OCI-LY3 (cell line): ENCODE measurements around the gene MRPL55.
A peak's percentile ranks its signal among the peaks of the same experiment; 100 is the strongest.

Experiments used
- H2AFZ ChIP-seq: fragments of 200-600, 300-600 bp; shearing (Covaris generic); 2 replicates; pipeline ENCODE4 v1.6.0; 2014; ENCODE audit warnings: antibody characterized with exemption, low read depth, low read length
- H3K27ac ChIP-seq: fragments of 200-600, 300-600 bp; sonication (generic); 2 replicates; pipeline ENCODE4 v1.5.1; 2014; ENCODE audit warnings: mild to moderate bottlenecking, low read length, moderate library complexity, mixed read lengths
- H3K27me3 ChIP-seq: fragments of 200-600, 300-600 bp; sonication (generic); 2 replicates; pipeline ENCODE4 v1.6.1; 2014; ENCODE audit warnings: low read depth, low read length, mixed read lengths
- H3K36me3 ChIP-seq: fragments of 200-600, 300-600 bp; sonication (generic); replicated peaks from 2 replicates; pipeline ENCODE3; 2014; ENCODE audit warnings: low read depth, low read length, mixed read lengths
- H3K4me1 ChIP-seq: fragments of 300-600, 200-600 bp; sonication (generic); 2 replicates; pipeline ENCODE4 v1.6.1; 2014; ENCODE audit warnings: low read length, mixed read lengths
- H3K4me2 ChIP-seq: fragments of 200-600, 300-600 bp; sonication (generic); 2 replicates; pipeline ENCODE4 v1.6.1; 2014; ENCODE audit warnings: low read length, mixed read lengths
- H3K4me3 ChIP-seq: fragments of 300-600, 200-600 bp; sonication (generic); 2 replicates; pipeline ENCODE4 v1.5.1; 2014; ENCODE audit warnings: antibody characterized with exemption, mild to moderate bottlenecking, low read length, moderate library complexity
- H3K79me2 ChIP-seq: fragments of 300-600, 200-600 bp; shearing (Covaris generic); 2 replicates; pipeline ENCODE4 v1.6.1; 2014; ENCODE audit warnings: mild to moderate bottlenecking, low read length, mixed read lengths
- H3K9ac ChIP-seq: fragments of 300-600, 200-600 bp; shearing (Covaris generic); 2 replicates; pipeline ENCODE4 v1.6.0; 2014; ENCODE audit warnings: mild to moderate bottlenecking, low read length, moderate library complexity
- H3K9me3 ChIP-seq: fragments of 200-600, 300-600 bp; shearing (Covaris generic); 2 replicates; pipeline ENCODE4 v1.6.1; 2014; ENCODE audit warnings: low read length, mixed read lengths; ENCODE audit not compliant: insufficient read depth
- H4K20me1 ChIP-seq: fragments of 200-600, 300-600 bp; sonication (generic); 2 replicates; pipeline ENCODE4 v1.6.1; 2016; ENCODE audit warnings: low read length, mixed read lengths; ENCODE audit not compliant: insufficient read depth
- EZH2phosphoT487 ChIP-seq: fragments of 200-600 bp; shearing (Covaris generic); IDR thresholded peaks from 2 replicates; pipeline ENCODE4 v1.6.1; 2018; ENCODE audit warnings: antibody characterized with exemption, mixed run types, low read depth
- TF ChIP-seq, protein P1 (sequence below): fragments of 200-600, 300-600 bp; sonication (generic); IDR thresholded peaks from 2 replicates; pipeline ENCODE4 v1.5.1; 2014; ENCODE audit warnings: antibody characterized with exemption, low read length, low read depth

Gene MRPL55

DNA sequence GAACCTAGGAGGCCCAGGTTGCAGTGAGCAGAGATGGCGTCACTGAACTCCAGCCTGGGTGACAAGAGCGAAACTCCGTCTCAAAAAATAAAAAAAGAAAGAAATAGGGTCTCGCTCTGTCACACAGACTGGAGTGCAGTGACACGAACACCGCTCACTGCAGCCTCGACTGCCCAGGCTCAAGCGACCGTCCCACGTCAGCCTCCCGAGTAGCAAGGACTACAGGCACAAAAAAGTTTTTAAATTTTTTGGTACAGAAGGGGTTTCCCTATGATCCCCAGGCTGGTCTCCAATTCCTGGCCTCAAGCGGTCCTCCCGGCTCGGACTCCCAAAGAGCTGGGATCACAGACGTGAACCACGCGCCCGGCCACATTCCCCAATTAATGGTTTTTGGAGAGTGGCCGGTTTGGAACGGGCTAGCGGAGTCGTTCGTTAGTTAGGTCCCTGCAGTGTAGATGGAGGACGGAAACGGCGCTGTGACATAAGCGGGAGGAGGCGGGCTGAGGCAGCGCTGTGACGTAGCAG lies 30.4 kb upstream of the MRPL55 start:
- Histone ChIP-seq H2AFZ (peak overlapping the region; percentile 53; the same call in 1 of the 2 replicates), H3K27ac (peak overlapping the region; percentile 73), H3K9me3 (no peaks in the 10 kb centered on the region), H4K20me1 (peaks cover 32% of the 10 kb centered on the region), H3K79me2 (peaks cover 44% of the 10 kb centered on the region), H3K27me3 (peaks cover 19% of the 10 kb centered on the region), H3K4me1 (peaks cover 16% of the 10 kb centered on the region), H3K36me3 (peaks cover 6% of the 10 kb centered on the region), H3K9ac (peak overlapping the region; percentile 82), H3K4me3 (peak overlapping the region; percentile 81), H3K4me2 (peak overlapping the region; percentile 53)
- TF ChIP-seq, protein P1, sequence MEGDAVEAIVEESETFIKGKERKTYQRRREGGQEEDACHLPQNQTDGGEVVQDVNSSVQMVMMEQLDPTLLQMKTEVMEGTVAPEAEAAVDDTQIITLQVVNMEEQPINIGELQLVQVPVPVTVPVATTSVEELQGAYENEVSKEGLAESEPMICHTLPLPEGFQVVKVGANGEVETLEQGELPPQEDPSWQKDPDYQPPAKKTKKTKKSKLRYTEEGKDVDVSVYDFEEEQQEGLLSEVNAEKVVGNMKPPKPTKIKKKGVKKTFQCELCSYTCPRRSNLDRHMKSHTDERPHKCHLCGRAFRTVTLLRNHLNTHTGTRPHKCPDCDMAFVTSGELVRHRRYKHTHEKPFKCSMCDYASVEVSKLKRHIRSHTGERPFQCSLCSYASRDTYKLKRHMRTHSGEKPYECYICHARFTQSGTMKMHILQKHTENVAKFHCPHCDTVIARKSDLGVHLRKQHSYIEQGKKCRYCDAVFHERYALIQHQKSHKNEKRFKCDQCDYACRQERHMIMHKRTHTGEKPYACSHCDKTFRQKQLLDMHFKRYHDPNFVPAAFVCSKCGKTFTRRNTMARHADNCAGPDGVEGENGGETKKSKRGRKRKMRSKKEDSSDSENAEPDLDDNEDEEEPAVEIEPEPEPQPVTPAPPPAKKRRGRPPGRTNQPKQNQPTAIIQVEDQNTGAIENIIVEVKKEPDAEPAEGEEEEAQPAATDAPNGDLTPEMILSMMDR: no peak
- TF ChIP-seq EZH2phosphoT487: no peak

DNA sequence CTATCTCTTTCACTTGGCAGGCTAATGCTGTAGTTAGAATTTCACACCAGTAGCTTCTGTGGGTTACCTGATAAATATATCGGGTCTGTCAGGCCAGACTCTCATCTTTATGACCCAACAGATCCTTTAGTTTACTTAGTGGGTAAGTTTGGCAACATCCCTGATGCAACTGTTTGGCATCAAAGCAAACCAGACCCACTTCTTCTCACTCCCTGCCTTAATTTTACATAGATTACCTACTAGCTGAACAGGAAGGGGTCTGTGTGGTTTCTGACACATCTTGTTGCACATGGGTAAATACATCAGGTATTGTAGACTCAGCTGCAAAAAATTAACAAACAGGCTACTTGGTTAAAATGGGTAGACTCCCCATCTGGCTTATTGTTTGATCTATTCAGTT lies 27.8 kb upstream of the MRPL55 start:
- Histone ChIP-seq H3K9me3 (no peaks in the 10 kb centered on the region), H3K9ac (no peak overlapping the region), H3K4me2 (no peak overlapping the region), H3K36me3 (peaks cover 5% of the 10 kb centered on the region), H3K27ac (no peak overlapping the region), H3K79me2 (peaks cover 18% of the 10 kb centered on the region), H3K4me1 (peaks cover 16% of the 10 kb centered on the region), H3K27me3 (peaks cover 19% of the 10 kb centered on the region), H3K4me3 (no peak overlapping the region), H2AFZ (no peak overlapping the region), H4K20me1 (peaks cover 7% of the 10 kb centered on the region; the same call in 1 of the 2 replicates)
- no peak for TF ChIP-seq EZH2phosphoT487
- TF ChIP-seq, protein P1: no peak

DNA sequence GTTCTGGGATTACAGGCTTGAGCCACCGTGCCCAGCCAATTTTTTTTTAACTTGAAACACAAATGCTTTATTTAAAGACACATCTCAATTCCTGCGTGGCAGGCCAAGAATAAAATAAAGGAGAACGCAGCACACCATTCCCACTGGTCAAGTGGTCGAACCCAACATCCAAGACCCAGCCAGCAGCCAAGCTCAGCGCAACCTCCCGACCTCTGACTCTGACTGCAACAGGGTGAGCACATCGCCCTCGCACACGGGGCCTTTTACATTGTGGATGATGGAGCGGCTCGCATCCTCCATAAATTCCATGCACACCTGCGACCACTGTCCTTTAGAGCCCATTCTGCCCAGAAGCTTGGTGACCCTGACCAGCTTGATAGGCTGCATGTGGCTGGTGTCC lies 25.5 kb upstream of the MRPL55 start:
- no peaks in the 10 kb centered on the region for H3K9me3 ChIP-seq
- H3K4me1 ChIP-seq: peaks cover 12% of the 10 kb centered on the region
- H3K79me2 ChIP-seq: no peaks in the 10 kb centered on the region
- no peak overlapping the region for H3K9ac ChIP-seq
- H3K4me3 ChIP-seq: no peak overlapping the region
- H3K27me3 ChIP-seq: peaks cover 19% of the 10 kb centered on the region
- no peak overlapping the region for H3K4me2 ChIP-seq
- H2AFZ ChIP-seq: no peak overlapping the region
- H3K36me3 ChIP-seq: no peaks in the 10 kb centered on the region
- TF ChIP-seq, protein P1: no peak
- TF ChIP-seq EZH2phosphoT487: no peak
- no peaks in the 10 kb centered on the region for H4K20me1 ChIP-seq
- no peak overlapping the region for H3K27ac ChIP-seq

DNA sequence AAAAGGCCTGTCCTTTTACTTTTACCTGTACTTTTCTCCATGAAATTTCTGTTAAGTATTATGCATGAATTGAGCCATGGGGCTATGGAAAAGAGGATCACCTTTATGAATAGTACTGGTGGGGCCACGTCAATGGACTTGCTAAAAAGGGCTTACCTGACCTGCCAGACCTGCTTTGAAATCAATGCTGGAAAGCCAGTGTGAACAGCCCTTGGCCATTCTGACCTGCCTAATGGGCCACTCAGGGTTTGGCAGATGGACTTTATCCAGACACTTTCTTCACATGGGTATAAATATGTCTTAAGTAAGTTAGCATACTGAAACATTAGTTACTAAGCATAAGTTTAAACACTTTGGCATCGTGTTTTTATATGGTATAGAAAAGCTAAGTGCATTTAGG lies 22.7 kb upstream of the MRPL55 start:
- H4K20me1 ChIP-seq: no peaks in the 10 kb centered on the region
- H2AFZ ChIP-seq: no peak overlapping the region
- H3K27ac ChIP-seq: no peak overlapping the region
- H3K36me3 ChIP-seq: no peaks in the 10 kb centered on the region
- H3K27me3 ChIP-seq: peaks cover 17% of the 10 kb centered on the region
- H3K4me2 ChIP-seq: no peak overlapping the region
- TF ChIP-seq, protein P1: no peak
- no peak for TF ChIP-seq EZH2phosphoT487
- peaks cover 3% of the 10 kb centered on the region; the same call in 1 of the 2 replicates for H3K4me1 ChIP-seq
- H3K79me2 ChIP-seq: no peaks in the 10 kb centered on the region
- H3K4me3 ChIP-seq: no peak overlapping the region
- no peaks in the 10 kb centered on the region for H3K9me3 ChIP-seq
- no peak overlapping the region for H3K9ac ChIP-seq
